Measurements from ENCODE around the gene OR4E1.
"Not testable (repeated sequence)": the region's sequence is repeated elsewhere in the genome, so short reads cannot be mapped to it uniquely, and the experiment has no call there.

The OR4E1 gene

GRCh38 chr14:21652209-21652808 is 21.3 kb downstream of the OR4E1 start:
- no peak for DNase-seq

GRCh38 chr14:21647380-21647779 is 26.2 kb downstream of the OR4E1 start:
- DNase-seq = no peak

- no peak for DNase-seq
Observed at GRCh38 chr14:21643407-21643806, 30.2 kb downstream of the OR4E1 start.

- no peak for DNase-seq
Observed at GRCh38 chr14:21642683-21643082, 30.9 kb downstream of the OR4E1 start.

GRCh38 chr14:21634840-21635239 is 38.8 kb downstream of the OR4E1 start, which contains the start of gene OR10G2:
OR10G2 (minus strand) TSS chr14:21634940; CDS start chr14:21634842, 98 bp downstream.
- DNase-seq = no peak

- DNase-seq = no peak
Observed at GRCh38 chr14:21631084-21631483, 42.5 kb downstream of the OR4E1 start.

- not testable (repeated sequence) for DNase-seq
Observed at GRCh38 chr14:21630503-21630902, 43.1 kb downstream of the OR4E1 start.

GRCh38 chr14:21626491-21627230 is 47.0 kb downstream of the OR4E1 start:
- no peak for DNase-seq

Data from NCI-H2171 treated with DMSO at 0.1 percent for 48 hours (cell line).